ENCODE results near the gene CPSF4L.

CPSF4L gene

DNA sequence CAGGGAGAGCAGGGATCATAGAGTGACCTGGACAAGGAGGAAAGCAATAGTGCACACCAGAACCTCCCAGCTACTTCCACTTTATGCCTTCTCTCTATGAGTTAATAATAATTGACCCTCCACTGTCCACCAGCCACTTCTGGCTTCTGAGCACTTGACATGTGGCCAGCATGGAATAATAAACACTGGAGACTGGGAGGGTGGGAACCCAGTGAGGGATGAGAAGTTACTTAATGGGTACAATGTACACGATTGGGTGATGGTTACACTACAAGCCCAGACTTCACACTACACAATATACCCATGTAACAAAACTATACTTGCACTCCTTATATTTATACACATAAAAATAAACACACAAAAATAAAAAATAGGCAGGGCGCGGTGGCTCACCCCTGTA lies 38.7 kb upstream of the CPSF4L start:
- Histone ChIP-seq H2AFZ (ENCODE audit: low read depth, low read length) (no peak overlapping the region), H3K4ac (ENCODE audit: low read depth in 1 of 2, low read length in 2 of 2) (no peak overlapping the region), H2BK15ac (ENCODE audit: low read depth, poor library complexity, severe bottlenecking) (no peak overlapping the region), H3K4me2 (ENCODE audit: low read length, poor library complexity, severe bottlenecking) (no peak overlapping the region), H2BK120ac (ENCODE audit: low read depth, low read length) (no peak overlapping the region), H3K18ac (ENCODE audit: low read depth in 1 of 2, low read length in 2 of 2) (no peak overlapping the region), H3K4me1 (ENCODE audit: control insufficient read depth, insufficient read depth, low read depth, low read length) (peaks cover 36% of the 10 kb centered on the region), H3K14ac (ENCODE audit: low read length in 2 of 2) (no peak overlapping the region), H4K91ac (ENCODE audit: low read length) (no peak overlapping the region), H2BK5ac (ENCODE audit: low read depth, low read length, poor library complexity, severe bottlenecking) (no peak overlapping the region), H3K9ac (ENCODE audit: low read length) (no peak overlapping the region), H3K4me3 (ENCODE audit: insufficient read depth in 1 of 2, low read depth in 1 of 2, low read length in 2 of 2) (no peak overlapping the region), H3K27me3 (ENCODE audit: control insufficient read depth in 1 of 2, insufficient read depth in 1 of 2, low read length in 2 of 2) (no peaks in the 10 kb centered on the region), H3K9me3 (ENCODE audit: control insufficient read depth, low read length) (no peaks in the 10 kb centered on the region), H3K23ac (ENCODE audit: low read length in 2 of 2) (peak overlapping the region in 1 of 2 experiments; percentile 60), H2AK5ac (ENCODE audit: low read length, severe bottlenecking) (no peak overlapping the region), H3K27ac (ENCODE audit: low read length, poor library complexity, severe bottlenecking) (no peak overlapping the region), H3K36me3 (ENCODE audit: control insufficient read depth in 1 of 2, insufficient read depth in 2 of 2, low read depth in 1 of 2, low read length in 2 of 2) (peaks cover 3 to 6% of the 10 kb centered on the region in 2 experiments), H2BK12ac (ENCODE audit: low read length in 2 of 2) (no peak overlapping the region), H4K8ac (ENCODE audit: low read length) (no peak overlapping the region), H3K79me1 (replicated peaks; ENCODE audit: low read length, poor library complexity, severe bottlenecking) (peaks cover 2% of the 10 kb centered on the region)
- DNase-seq, result peak; percentile 57
- WGBS, result 89% methylated on average over 3 of the region's 3 CpGs

DNA sequence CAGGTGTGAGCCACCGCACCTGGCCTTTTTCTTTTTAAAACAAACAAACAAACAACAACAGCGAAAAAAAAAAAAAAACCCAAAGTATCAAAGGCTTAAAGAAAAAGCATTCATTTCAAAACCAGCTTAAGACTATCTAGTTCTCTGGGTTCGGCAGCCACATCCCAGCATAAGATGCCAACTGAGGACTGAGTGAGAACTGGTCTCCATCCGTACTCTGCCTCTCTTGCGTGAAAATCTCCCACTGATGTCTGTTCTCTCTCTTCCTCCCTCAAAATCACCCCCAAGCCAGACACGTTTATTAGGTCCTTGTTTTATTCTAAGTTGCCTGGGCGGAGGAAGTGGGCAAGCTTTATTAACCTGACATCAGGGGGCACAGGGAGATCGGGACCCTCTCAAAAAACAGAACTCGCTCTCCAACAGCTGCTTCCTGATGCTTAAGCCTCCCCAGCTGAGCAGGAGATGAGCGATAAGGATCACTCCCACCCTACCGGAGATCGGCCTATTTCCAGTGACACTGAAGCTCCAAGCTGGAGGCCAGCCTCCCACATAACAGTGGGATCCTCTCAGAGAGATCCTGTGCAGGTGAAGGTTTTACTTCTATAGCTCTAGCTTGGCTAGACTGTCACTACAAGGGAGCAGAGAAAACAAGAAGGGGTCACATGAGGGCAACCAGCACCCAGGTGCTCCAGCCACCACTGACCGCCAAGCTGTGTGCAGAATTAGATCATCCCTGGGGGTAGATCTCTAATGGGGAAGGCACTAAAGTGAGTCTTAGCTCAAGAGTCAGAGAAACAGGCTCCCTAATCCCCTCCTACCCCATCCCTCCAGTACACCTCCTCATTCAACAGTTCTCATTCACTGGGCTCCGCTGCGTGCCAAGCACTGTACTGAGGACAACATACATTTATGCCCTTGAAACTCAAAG lies 36.5 kb upstream of the CPSF4L start:
- DNase-seq, result no peak
- WGBS, result 68% methylated on average over 15 of the region's 15 CpGs
- Histone ChIP-seq H3K4me1 (ENCODE audit: control insufficient read depth, insufficient read depth, low read depth, low read length) (peaks cover 31% of the 10 kb centered on the region), H3K27me3 (ENCODE audit: control insufficient read depth in 1 of 2, insufficient read depth in 1 of 2, low read length in 2 of 2) (no peaks in the 10 kb centered on the region), H3K4me2 (ENCODE audit: low read length, poor library complexity, severe bottlenecking) (no peak overlapping the region), H2BK15ac (ENCODE audit: low read depth, poor library complexity, severe bottlenecking) (no peak overlapping the region), H2BK12ac (ENCODE audit: low read length in 2 of 2) (no peak overlapping the region), H2BK120ac (ENCODE audit: low read depth, low read length) (no peak overlapping the region), H3K4me3 (ENCODE audit: insufficient read depth in 1 of 2, low read depth in 1 of 2, low read length in 2 of 2) (no peak overlapping the region), H2AFZ (ENCODE audit: low read depth, low read length) (no peak overlapping the region), H3K27ac (ENCODE audit: low read length, poor library complexity, severe bottlenecking) (peak overlapping the region; percentile 8), H3K23ac (ENCODE audit: low read length in 2 of 2) (no peak overlapping the region), H2BK5ac (ENCODE audit: low read depth, low read length, poor library complexity, severe bottlenecking) (no peak overlapping the region), H4K8ac (ENCODE audit: low read length) (no peak overlapping the region), H3K9me3 (ENCODE audit: control insufficient read depth, low read length) (no peaks in the 10 kb centered on the region), H3K36me3 (ENCODE audit: control insufficient read depth in 1 of 2, insufficient read depth in 2 of 2, low read depth in 1 of 2, low read length in 2 of 2) (peaks cover 3 to 6% of the 10 kb centered on the region in 2 experiments), H3K14ac (ENCODE audit: low read length in 2 of 2) (no peak overlapping the region), H2AK5ac (ENCODE audit: low read length, severe bottlenecking) (no peak overlapping the region), H3K79me1 (replicated peaks; ENCODE audit: low read length, poor library complexity, severe bottlenecking) (peaks cover 6% of the 10 kb centered on the region), H4K91ac (ENCODE audit: low read length) (no peak overlapping the region), H3K18ac (ENCODE audit: low read depth in 1 of 2, low read length in 2 of 2) (no peak overlapping the region), H3K4ac (ENCODE audit: low read depth in 1 of 2, low read length in 2 of 2) (no peak overlapping the region), H3K9ac (ENCODE audit: low read length) (peak overlapping the region; percentile 11)

DNA sequence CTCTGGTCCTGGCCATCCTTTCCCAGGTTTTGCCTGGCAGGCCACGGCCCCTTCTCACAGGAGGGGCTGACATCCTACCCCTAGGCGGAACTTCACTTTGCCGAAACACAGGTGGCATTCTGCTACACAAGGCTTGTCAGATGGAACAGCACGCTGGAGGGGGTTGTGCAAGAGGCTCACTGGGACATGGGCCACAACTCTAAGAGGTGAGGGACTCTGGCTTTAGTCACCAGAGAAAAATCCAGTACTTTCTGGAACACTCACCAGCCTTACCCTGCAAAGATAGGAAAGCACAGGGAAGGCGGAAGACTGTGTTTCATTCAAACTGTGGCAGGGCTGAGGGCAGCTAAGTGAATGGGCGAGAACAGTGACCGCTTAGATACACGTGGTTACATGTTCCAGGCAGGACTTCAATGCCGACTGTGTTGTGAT lies 31.8 kb upstream of the CPSF4L start:
- peak overlapping the region in 1 of 2 experiments; percentile 21 for H3K18ac ChIP-seq (ENCODE audit: low read depth in 1 of 2, low read length in 2 of 2)
- no peaks in the 10 kb centered on the region for H3K27me3 ChIP-seq (ENCODE audit: control insufficient read depth in 1 of 2, insufficient read depth in 1 of 2, low read length in 2 of 2)
- peak overlapping the region in 1 of 2 experiments; percentile 19 for H3K4me3 ChIP-seq (ENCODE audit: insufficient read depth in 1 of 2, low read depth in 1 of 2, low read length in 2 of 2)
- peak; percentile 91 for DNase-seq
- peaks cover 0 to 2% of the 10 kb centered on the region in 2 experiments for H3K36me3 ChIP-seq (ENCODE audit: control insufficient read depth in 1 of 2, insufficient read depth in 2 of 2, low read depth in 1 of 2, low read length in 2 of 2)
- H3K9ac ChIP-seq (ENCODE audit: low read length), result peak overlapping the region; percentile 7
- no peak overlapping the region for H4K91ac ChIP-seq (ENCODE audit: low read length)
- H3K4me2 ChIP-seq (ENCODE audit: low read length, poor library complexity, severe bottlenecking), result no peak overlapping the region
- no peak overlapping the region for H4K8ac ChIP-seq (ENCODE audit: low read length)
- H3K14ac ChIP-seq (ENCODE audit: low read length in 2 of 2), result no peak overlapping the region
- H3K27ac ChIP-seq (ENCODE audit: low read length, poor library complexity, severe bottlenecking), result peak overlapping the region; percentile 79
- H3K9me3 ChIP-seq (ENCODE audit: control insufficient read depth, low read length), result no peaks in the 10 kb centered on the region
- no peak overlapping the region for H2BK120ac ChIP-seq (ENCODE audit: low read depth, low read length)
- H2BK15ac ChIP-seq (ENCODE audit: low read depth, poor library complexity, severe bottlenecking), result no peak overlapping the region
- no peak overlapping the region for H2BK5ac ChIP-seq (ENCODE audit: low read depth, low read length, poor library complexity, severe bottlenecking)
- peak overlapping the region; percentile 48 to 56 for H2BK12ac ChIP-seq (ENCODE audit: low read length in 2 of 2)
- WGBS, result 54% methylated on average over 9 of the region's 9 CpGs
- no peak overlapping the region for H3K23ac ChIP-seq (ENCODE audit: low read length in 2 of 2)
- peaks cover 7% of the 10 kb centered on the region for H3K79me1 ChIP-seq (replicated peaks; ENCODE audit: low read length, poor library complexity, severe bottlenecking)
- H2AK5ac ChIP-seq (ENCODE audit: low read length, severe bottlenecking), result no peak overlapping the region
- H3K4ac ChIP-seq (ENCODE audit: low read depth in 1 of 2, low read length in 2 of 2), result no peak overlapping the region
- peaks cover 53% of the 10 kb centered on the region for H3K4me1 ChIP-seq (ENCODE audit: control insufficient read depth, insufficient read depth, low read depth, low read length)
- H2AFZ ChIP-seq (ENCODE audit: low read depth, low read length), result no peak overlapping the region

DNA sequence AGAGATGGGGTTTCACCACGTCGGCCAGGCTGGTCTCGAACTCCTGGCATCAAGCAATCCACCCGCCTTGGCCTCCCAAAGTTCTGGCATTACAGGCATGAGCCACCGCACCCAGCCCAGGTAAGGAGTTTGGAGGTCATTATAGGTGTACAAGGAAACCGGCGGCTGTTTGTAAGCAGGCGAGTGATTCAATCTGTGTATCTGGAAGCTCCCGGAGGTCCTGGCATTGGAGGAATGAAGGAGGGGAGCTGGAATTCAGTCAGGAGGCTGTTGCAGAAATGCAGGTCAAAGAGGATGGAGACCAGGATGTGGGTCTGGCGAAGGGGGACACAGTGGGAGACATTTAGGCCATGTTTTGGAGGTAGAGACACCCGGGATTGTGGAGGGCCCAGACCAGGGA lies 31.4 kb upstream of the CPSF4L start:
- Histone ChIP-seq H3K27me3 (ENCODE audit: control insufficient read depth in 1 of 2, insufficient read depth in 1 of 2, low read length in 2 of 2) (no peaks in the 10 kb centered on the region), H2BK120ac (ENCODE audit: low read depth, low read length) (no peak overlapping the region), H2BK5ac (ENCODE audit: low read depth, low read length, poor library complexity, severe bottlenecking) (no peak overlapping the region), H2AK5ac (ENCODE audit: low read length, severe bottlenecking) (peak overlapping the region; percentile 83), H3K36me3 (ENCODE audit: control insufficient read depth in 1 of 2, insufficient read depth in 2 of 2, low read depth in 1 of 2, low read length in 2 of 2) (peaks cover 0 to 6% of the 10 kb centered on the region in 2 experiments), H2BK12ac (ENCODE audit: low read length in 2 of 2) (peak overlapping the region; percentile 48 to 73), H3K9ac (ENCODE audit: low read length) (peak overlapping the region; percentile 7), H3K4me2 (ENCODE audit: low read length, poor library complexity, severe bottlenecking) (no peak overlapping the region), H3K18ac (ENCODE audit: low read depth in 1 of 2, low read length in 2 of 2) (peak overlapping the region in 1 of 2 experiments; percentile 4), H2AFZ (ENCODE audit: low read depth, low read length) (no peak overlapping the region), H3K4me3 (ENCODE audit: insufficient read depth in 1 of 2, low read depth in 1 of 2, low read length in 2 of 2) (peak overlapping the region in 1 of 2 experiments; percentile 19), H4K8ac (ENCODE audit: low read length) (peak overlapping the region; percentile 28), H2BK15ac (ENCODE audit: low read depth, poor library complexity, severe bottlenecking) (no peak overlapping the region), H3K23ac (ENCODE audit: low read length in 2 of 2) (no peak overlapping the region), H3K27ac (ENCODE audit: low read length, poor library complexity, severe bottlenecking) (peak overlapping the region; percentile 79), H3K4me1 (ENCODE audit: control insufficient read depth, insufficient read depth, low read depth, low read length) (peaks cover 50% of the 10 kb centered on the region), H3K79me1 (replicated peaks; ENCODE audit: low read length, poor library complexity, severe bottlenecking) (peaks cover 8% of the 10 kb centered on the region), H4K91ac (ENCODE audit: low read length) (no peak overlapping the region), H3K4ac (ENCODE audit: low read depth in 1 of 2, low read length in 2 of 2) (peak overlapping the region in 1 of 2 experiments; percentile 11), H3K9me3 (ENCODE audit: control insufficient read depth, low read length) (no peaks in the 10 kb centered on the region), H3K14ac (ENCODE audit: low read length in 2 of 2) (no peak overlapping the region)
- WGBS, result 84% methylated on average over 11 of the region's 11 CpGs
- DNase-seq, result no peak

All from mesenchymal stem cell (in vitro differentiated cells and primary cell).